AG04450 (cell line): ENCODE data around the gene SYNE2. TPM values are rescaled to one million over a fixed set of nuclear protein-coding genes. Genes with fewer than 3 reads are reported as not detected.

Experiments
- CTCF ChIA-PET: fragments of 300-600, 350-600 bp; formaldehyde crosslinking; extraction: SDS; loops from one replicate; lab custom pipeline; 2022; ENCODE audit warnings: antibody characterized with exemption, inconsistent platforms; lab: Charles Lee
- POLR2A ChIA-PET: fragments of 350-600 bp; formaldehyde crosslinking; extraction: SDS; loops from one replicate; lab custom pipeline; 2021; ENCODE audit warnings: antibody characterized with exemption, inconsistent platforms; lab: Yijun Ruan, JAX
- DNase-seq: peaks from one replicate; pipeline ENCODE4 v3.0.0-alpha.2; 2011; ENCODE audit warnings: low read depth, low spot score
- H3K27ac ChIP-seq: one replicate; pipeline ENCODE4 v1.5.1; 2012; ENCODE audit warnings: low read depth, low read length, control low read depth
- H3K27me3 ChIP-seq: one replicate; pipeline ENCODE4 v1.6.0; 2012; ENCODE audit warnings: low read length; ENCODE audit not compliant: control insufficient read depth, insufficient read depth
- H3K4me3 ChIP-seq: 2 replicates; pipeline ENCODE4 v1.5.1; 2011; ENCODE audit warnings: mild to moderate bottlenecking, low read depth, low read length, control low read depth
- H3K9me3 ChIP-seq: 2 replicates; pipeline ENCODE4 v1.5.1; 2012; ENCODE audit warnings: low read length; ENCODE audit not compliant: control insufficient read depth, insufficient read depth
- polyA plus RNA-seq: library from polyadenylated mRNA; depleted of rRNA; stranded (reverse); fragments of >200 nt; gene quantifications from 2 replicates; pipeline ENCODE4 v1.2.3, GENCODE V29; 2011
- TF ChIP-seq, protein P1 (sequence below): IDR thresholded peaks from 2 replicates; pipeline ENCODE4 v1.5.1; 2011; ENCODE audit warnings: low read depth, low read length, control low read depth, inconsistent platforms

Gene SYNE2
- polyA plus RNA-seq, 1 experiment, result 6.1 TPM

- ChIA-PET POLR2A (no interaction called here), CTCF (no interaction called here)
- Histone ChIP-seq H3K27me3 (no peaks in the 10 kb centered on the region), H3K9me3 (no peaks in the 10 kb centered on the region), H3K4me3 (no peak overlapping the region), H3K27ac (no peak overlapping the region)
- TF ChIP-seq, protein P1, sequence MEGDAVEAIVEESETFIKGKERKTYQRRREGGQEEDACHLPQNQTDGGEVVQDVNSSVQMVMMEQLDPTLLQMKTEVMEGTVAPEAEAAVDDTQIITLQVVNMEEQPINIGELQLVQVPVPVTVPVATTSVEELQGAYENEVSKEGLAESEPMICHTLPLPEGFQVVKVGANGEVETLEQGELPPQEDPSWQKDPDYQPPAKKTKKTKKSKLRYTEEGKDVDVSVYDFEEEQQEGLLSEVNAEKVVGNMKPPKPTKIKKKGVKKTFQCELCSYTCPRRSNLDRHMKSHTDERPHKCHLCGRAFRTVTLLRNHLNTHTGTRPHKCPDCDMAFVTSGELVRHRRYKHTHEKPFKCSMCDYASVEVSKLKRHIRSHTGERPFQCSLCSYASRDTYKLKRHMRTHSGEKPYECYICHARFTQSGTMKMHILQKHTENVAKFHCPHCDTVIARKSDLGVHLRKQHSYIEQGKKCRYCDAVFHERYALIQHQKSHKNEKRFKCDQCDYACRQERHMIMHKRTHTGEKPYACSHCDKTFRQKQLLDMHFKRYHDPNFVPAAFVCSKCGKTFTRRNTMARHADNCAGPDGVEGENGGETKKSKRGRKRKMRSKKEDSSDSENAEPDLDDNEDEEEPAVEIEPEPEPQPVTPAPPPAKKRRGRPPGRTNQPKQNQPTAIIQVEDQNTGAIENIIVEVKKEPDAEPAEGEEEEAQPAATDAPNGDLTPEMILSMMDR, result no peak
- no peak for DNase-seq
Measured at GRCh38 chr14:63891148-63891975, 38.6 kb downstream of the SYNE2 start.

- DNase-seq, result no peak
- Histone ChIP-seq H3K27ac (no peak overlapping the region), H3K27me3 (no peaks in the 10 kb centered on the region), H3K9me3 (no peaks in the 10 kb centered on the region), H3K4me3 (no peak overlapping the region)
- ChIA-PET POLR2A (no interaction called here), CTCF (no interaction called here)
- TF ChIP-seq, protein P1, result no peak
Measured at GRCh38 chr14:63892265-63892664, 39.5 kb downstream of the SYNE2 start.

- ChIA-PET POLR2A (interaction anchor here (0.6 to 0.7 kb wide), 2 partner anchors 55 to 296 kb away, joined by 3 to 6 read pairs; no protein-coding TSS in a partner anchor), CTCF (interaction anchor here (0.6 to 1.7 kb wide), 3 partner anchors 15 to 145 kb away, joined by 4 to 5 read pairs (median 4); no protein-coding TSS in a partner anchor)
- no peaks in the 10 kb centered on the region for H3K9me3 ChIP-seq
- peak overlapping the region; percentile 63 for H3K27ac ChIP-seq
- no peak overlapping the region for H3K4me3 ChIP-seq
- DNase-seq, result peak; percentile 67
- TF ChIP-seq, protein P1, result no peak
- no peaks in the 10 kb centered on the region for H3K27me3 ChIP-seq
Measured at GRCh38 chr14:63893701-63894458, 41.1 kb downstream of the SYNE2 start.

DNA sequence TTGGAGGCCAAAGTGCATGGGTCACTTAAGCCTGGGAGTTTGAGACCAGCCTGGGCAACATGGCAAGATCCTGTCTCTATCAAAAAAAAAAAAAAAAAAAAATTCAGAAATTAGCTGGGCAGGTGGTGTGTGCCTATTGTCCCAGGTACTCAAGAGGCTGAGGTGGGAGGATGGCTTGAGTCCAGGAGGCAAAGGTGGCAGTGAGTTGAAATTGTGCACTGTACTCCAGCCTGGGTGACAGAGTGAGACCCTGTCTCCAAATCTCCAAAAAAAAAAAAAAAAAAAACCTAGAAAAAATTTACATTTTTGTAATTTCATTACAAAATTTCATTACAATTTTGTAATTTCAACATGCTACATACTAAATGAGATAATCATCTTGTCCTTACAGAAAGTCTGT is 42.7 kb downstream of the SYNE2 start:
- POLR2A ChIA-PET, result no interaction called here
- Histone ChIP-seq H3K9me3 (no peaks in the 10 kb centered on the region), H3K27ac (no peak overlapping the region), H3K27me3 (no peaks in the 10 kb centered on the region), H3K4me3 (no peak overlapping the region)
- no peak for DNase-seq
- TF ChIP-seq, protein P1, result no peak
- CTCF ChIA-PET, result no interaction called here
